HUES48 (cell line): ENCODE results near the gene SLC25A17.

Experiments used
- H3K27ac ChIP-seq: one replicate; pipeline ENCODE4 v1.7.0; 2013; ENCODE audit warnings: low read depth, low read length, inconsistent platforms
- H3K27me3 ChIP-seq: 2 replicates; pipeline ENCODE4 v1.6.1; 2013; ENCODE audit warnings: mild to moderate bottlenecking, low read length; ENCODE audit not compliant: control insufficient read depth, insufficient read depth
- H3K36me3 ChIP-seq: 2 replicates; pipeline ENCODE4 v1.6.1; 2013; ENCODE audit warnings: low read length; ENCODE audit not compliant: control insufficient read depth, insufficient read depth
- H3K4me1 ChIP-seq: 2 replicates; pipeline ENCODE4 v1.6.1; 2013; ENCODE audit warnings: mild to moderate bottlenecking, low read length; ENCODE audit not compliant: control insufficient read depth, insufficient read depth
- H3K4me3 ChIP-seq: 2 replicates; pipeline ENCODE4 v1.5.1; 2013; ENCODE audit warnings: mild to moderate bottlenecking, low read depth, low read length
- H3K9ac ChIP-seq: 2 replicates; pipeline ENCODE4 v1.6.1; 2013; ENCODE audit warnings: mild to moderate bottlenecking, low read depth, low read length, moderate library complexity
- H3K9me3 ChIP-seq: 2 replicates; pipeline ENCODE4 v1.6.1; 2013; ENCODE audit warnings: low read length; ENCODE audit not compliant: control insufficient read depth, insufficient read depth

The SLC25A17 gene

GRCh38 chr22:40818192-40818746 is 877 bp downstream of the SLC25A17 start:
- Histone ChIP-seq H3K9ac (no peak overlapping the region), H3K27me3 (no peaks in the 10 kb centered on the region), H3K36me3 (peaks cover 18% of the 10 kb centered on the region), H3K4me1 (peaks cover 8% of the 10 kb centered on the region), H3K27ac (no peak overlapping the region), H3K4me3 (peak overlapping the region; percentile 84), H3K9me3 (no peaks in the 10 kb centered on the region)

- H3K9me3 ChIP-seq, result no peaks in the 10 kb centered on the region
- peak overlapping the region; percentile 84 for H3K4me3 ChIP-seq
- no peaks in the 10 kb centered on the region for H3K27me3 ChIP-seq
- H3K9ac ChIP-seq, result no peak overlapping the region
- peaks cover 8% of the 10 kb centered on the region for H3K4me1 ChIP-seq
- H3K36me3 ChIP-seq, result peaks cover 13% of the 10 kb centered on the region
- no peak overlapping the region for H3K27ac ChIP-seq
These were observed 1.4 kb downstream of the SLC25A17 start for GRCh38 chr22:40817737-40818136.

DNA sequence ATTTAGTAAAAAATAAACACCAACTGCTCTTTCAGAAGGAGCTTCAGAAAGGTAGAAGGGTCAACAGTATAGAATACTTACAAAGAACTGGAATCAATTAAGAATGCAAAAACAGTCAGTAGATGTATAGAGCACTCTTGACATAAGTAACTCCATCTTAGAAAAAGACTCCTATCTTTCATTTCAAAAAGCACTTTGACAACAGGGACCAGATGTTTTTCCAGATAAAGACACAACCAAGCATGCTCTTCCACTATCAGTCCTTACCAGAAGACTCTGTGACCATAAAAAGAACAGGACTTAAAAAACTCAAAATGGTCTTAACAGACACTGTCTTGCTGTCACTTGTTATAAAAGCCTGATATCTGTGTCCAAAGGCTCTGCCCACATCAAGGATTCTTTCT is 5.2 kb downstream of the SLC25A17 start:
- Histone ChIP-seq H3K9ac (no peak overlapping the region), H3K36me3 (peaks cover 12% of the 10 kb centered on the region), H3K4me3 (no peak overlapping the region), H3K4me1 (no peaks in the 10 kb centered on the region), H3K9me3 (no peaks in the 10 kb centered on the region), H3K27ac (no peak overlapping the region), H3K27me3 (no peaks in the 10 kb centered on the region)

- Histone ChIP-seq H3K4me3 (no peak overlapping the region), H3K36me3 (peaks cover 3% of the 10 kb centered on the region)
These were observed 10.9 kb downstream of the SLC25A17 start for GRCh38 chr22:40808018-40808841.

DNA sequence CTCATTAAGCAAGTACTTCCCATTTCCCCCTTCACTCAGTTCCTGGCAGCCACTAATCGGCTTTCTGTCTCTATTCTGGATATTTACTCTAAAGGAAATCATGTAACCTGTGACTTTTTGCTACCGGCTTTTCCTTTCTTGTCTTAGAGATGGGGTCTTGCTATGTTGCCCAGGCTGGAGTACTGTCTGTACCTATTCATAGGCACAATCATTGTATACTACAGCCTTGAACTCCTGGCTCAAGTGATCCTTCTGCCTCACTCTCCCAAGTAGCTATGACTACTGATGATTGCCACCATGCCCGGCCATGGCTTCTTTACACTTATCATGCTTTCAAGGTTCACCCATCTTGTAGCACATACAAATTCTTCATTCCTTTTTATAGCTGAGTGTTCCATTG is 12.4 kb downstream of the SLC25A17 start:
- no peaks in the 10 kb centered on the region for H3K9me3 ChIP-seq
- peaks cover 3% of the 10 kb centered on the region for H3K36me3 ChIP-seq
- H3K4me3 ChIP-seq, result no peak overlapping the region
- H3K4me1 ChIP-seq, result no peaks in the 10 kb centered on the region
- H3K27me3 ChIP-seq, result no peaks in the 10 kb centered on the region
- H3K27ac ChIP-seq, result no peak overlapping the region
- H3K9ac ChIP-seq, result no peak overlapping the region

More at GRCh38 chr22:40808018-40808841, 10.9 kb downstream of the SLC25A17 start:
- H3K9ac ChIP-seq, result no peak overlapping the region
- H3K27me3 ChIP-seq, result no peaks in the 10 kb centered on the region
- H3K9me3 ChIP-seq, result no peaks in the 10 kb centered on the region
- H3K27ac ChIP-seq, result no peak overlapping the region
- no peaks in the 10 kb centered on the region for H3K4me1 ChIP-seq

DNA sequence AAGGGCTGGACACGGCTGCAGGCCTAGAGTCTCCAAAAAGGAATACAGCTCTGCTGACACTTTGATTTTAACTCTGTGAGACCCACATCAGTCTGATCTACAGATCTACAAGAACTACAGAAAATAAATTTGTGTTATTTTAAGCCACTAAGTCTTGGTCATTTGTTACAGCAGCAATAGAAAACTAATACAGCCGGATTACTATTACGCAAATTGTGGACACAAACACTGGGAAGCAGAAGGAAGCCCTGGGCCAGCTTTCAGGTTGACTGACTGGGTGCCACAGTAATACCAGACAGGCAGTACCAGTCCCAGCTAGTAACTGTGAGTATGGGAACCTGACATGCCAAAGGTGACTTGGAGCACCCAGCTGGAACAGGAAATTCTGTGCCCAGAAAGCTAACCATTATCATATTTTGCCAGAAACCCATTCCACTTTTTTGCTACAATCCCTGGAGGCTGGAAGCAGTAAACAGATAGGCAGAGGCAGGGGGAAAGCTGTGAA is 13.4 kb downstream of the SLC25A17 start:
- H3K9ac ChIP-seq, result no peak overlapping the region
- H3K27me3 ChIP-seq, result no peaks in the 10 kb centered on the region
- no peaks in the 10 kb centered on the region; the same call in 1 of the 2 replicates for H3K36me3 ChIP-seq
- H3K27ac ChIP-seq, result no peak overlapping the region
- H3K9me3 ChIP-seq, result no peaks in the 10 kb centered on the region
- no peaks in the 10 kb centered on the region for H3K4me1 ChIP-seq
- H3K4me3 ChIP-seq, result no peak overlapping the region

DNA sequence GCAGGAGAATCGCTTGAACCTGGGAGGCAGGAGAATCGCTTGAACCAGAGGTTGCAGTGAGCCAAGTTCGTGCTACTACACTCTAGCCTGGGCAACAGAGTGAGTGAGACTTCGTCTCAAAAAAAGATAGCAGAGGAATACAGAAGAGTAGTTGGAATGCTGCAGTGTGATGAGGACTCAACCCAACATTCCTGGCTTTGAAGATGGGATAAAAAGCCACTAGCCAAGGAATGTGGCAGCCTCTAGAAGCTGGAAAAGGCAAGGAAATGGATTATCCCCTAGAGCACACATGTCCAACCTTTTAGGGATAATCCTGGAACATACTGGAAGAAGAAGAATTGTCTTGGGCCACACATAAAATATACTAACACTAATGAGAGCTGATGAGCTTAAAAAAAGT is 13.9 kb downstream of the SLC25A17 start:
- Histone ChIP-seq H3K4me3 (no peak overlapping the region), H3K36me3 (no peaks in the 10 kb centered on the region; the same call in 1 of the 2 replicates), H3K27me3 (no peaks in the 10 kb centered on the region), H3K27ac (no peak overlapping the region), H3K4me1 (no peaks in the 10 kb centered on the region), H3K9me3 (no peaks in the 10 kb centered on the region), H3K9ac (no peak overlapping the region)

- no peaks in the 10 kb centered on the region for H3K27me3 ChIP-seq
- H3K27ac ChIP-seq, result no peak overlapping the region
- H3K4me1 ChIP-seq, result no peaks in the 10 kb centered on the region
- H3K36me3 ChIP-seq, result no peaks in the 10 kb centered on the region; the same call in 1 of the 2 replicates
- no peak overlapping the region for H3K9ac ChIP-seq
- no peak overlapping the region for H3K4me3 ChIP-seq
- no peaks in the 10 kb centered on the region for H3K9me3 ChIP-seq
These were observed 15.8 kb downstream of the SLC25A17 start for GRCh38 chr22:40803321-40803720.

DNA sequence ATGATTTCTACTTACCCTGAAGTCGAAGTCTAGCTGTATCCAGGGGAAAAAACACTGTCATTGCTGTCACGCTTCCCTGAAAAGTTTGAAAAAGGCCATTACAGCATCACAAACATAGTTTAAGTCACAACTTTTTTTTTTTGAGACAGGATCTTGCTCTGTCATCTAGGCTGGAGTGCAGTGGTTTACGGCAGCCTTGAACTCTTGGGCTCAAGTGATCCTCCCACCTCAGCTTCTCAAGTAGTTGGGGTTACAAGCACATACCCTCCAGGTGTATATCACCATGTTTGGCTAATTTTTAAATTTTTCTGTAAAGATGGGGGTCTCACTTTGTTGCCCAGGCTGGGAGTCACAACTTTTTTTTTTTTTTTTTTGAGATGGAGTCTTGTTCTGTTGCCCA is 20.1 kb downstream of the SLC25A17 start:
- Histone ChIP-seq H3K9ac (no peak overlapping the region), H3K27ac (no peak overlapping the region), H3K4me1 (no peaks in the 10 kb centered on the region), H3K4me3 (no peak overlapping the region), H3K9me3 (no peaks in the 10 kb centered on the region), H3K27me3 (no peaks in the 10 kb centered on the region), H3K36me3 (peaks cover 10% of the 10 kb centered on the region)

GRCh38 chr22:40797427-40797826 is 21.7 kb downstream of the SLC25A17 start:
- Histone ChIP-seq H3K27me3 (no peaks in the 10 kb centered on the region), H3K36me3 (peaks cover 23% of the 10 kb centered on the region), H3K9me3 (no peaks in the 10 kb centered on the region), H3K4me1 (no peaks in the 10 kb centered on the region), H3K4me3 (no peak overlapping the region), H3K27ac (no peak overlapping the region), H3K9ac (no peak overlapping the region)

GRCh38 chr22:40792451-40792850 is 26.7 kb downstream of the SLC25A17 start:
- Histone ChIP-seq H3K9me3 (no peaks in the 10 kb centered on the region), H3K27me3 (no peaks in the 10 kb centered on the region), H3K4me3 (no peak overlapping the region), H3K9ac (no peak overlapping the region), H3K36me3 (peaks cover 51% of the 10 kb centered on the region), H3K27ac (no peak overlapping the region), H3K4me1 (no peaks in the 10 kb centered on the region)
